Cerebellar nuclear complex (tissue), 1 donor: Measurements from ENCODE around the gene SIGLEC11.
"Not testable (repeated sequence)": the region's sequence is repeated elsewhere in the genome, so short reads cannot be mapped to it uniquely, and the experiment has no call there.

Experiments
- DNase-seq, 2 experiments: peaks; one replicate each; lab custom pipeline; 2025; lab: John Stamatoyannopoulos, UW

The SIGLEC11 gene

DNA sequence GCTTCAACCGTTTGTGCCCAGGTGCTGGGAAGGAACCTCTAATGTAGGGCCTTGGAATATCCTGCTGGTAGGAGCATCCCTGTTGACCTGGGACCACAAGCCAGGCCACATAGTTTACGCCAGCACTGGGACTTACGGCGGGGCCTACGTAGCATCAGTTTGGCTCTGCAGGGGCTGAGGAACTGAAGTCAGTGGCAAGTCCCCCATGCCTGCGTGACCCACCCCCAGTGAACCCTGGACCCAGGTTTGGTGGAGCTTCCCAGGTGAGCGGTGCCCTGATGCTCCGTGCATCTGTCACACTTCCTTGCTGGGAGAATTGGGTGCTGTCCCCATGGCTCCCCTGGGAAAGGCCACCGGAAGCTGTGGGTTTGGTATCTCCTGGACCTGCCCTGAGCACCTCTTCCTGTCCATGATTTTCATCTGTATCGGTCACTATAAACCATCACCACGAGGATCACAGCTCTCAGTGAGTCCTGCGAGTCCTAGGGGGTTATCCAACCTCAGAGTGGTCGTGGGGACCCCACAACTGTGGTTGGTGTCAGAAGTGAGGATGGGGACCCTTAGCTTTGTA, 9.9 kb downstream of the SIGLEC11 start:
- DNase-seq: no peak

DNA sequence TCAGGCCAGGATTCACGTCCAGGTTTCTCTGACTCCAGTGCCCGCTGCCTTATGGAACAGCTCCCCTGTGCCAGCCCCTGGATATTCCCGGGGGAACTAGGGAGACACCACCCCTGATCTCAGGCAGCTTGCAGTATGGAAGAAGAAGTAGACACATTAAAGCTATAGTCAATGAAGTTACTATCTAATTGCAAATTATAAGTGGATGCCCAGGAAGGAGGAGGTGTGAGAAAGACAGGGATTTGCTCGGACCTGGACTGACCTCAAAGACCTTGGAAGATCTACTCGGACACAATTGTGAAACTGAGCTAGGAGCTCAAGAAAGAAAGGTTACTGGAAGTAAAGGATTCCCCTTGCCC, 10.4 kb downstream of the SIGLEC11 start:
- DNase-seq: no peak

DNA sequence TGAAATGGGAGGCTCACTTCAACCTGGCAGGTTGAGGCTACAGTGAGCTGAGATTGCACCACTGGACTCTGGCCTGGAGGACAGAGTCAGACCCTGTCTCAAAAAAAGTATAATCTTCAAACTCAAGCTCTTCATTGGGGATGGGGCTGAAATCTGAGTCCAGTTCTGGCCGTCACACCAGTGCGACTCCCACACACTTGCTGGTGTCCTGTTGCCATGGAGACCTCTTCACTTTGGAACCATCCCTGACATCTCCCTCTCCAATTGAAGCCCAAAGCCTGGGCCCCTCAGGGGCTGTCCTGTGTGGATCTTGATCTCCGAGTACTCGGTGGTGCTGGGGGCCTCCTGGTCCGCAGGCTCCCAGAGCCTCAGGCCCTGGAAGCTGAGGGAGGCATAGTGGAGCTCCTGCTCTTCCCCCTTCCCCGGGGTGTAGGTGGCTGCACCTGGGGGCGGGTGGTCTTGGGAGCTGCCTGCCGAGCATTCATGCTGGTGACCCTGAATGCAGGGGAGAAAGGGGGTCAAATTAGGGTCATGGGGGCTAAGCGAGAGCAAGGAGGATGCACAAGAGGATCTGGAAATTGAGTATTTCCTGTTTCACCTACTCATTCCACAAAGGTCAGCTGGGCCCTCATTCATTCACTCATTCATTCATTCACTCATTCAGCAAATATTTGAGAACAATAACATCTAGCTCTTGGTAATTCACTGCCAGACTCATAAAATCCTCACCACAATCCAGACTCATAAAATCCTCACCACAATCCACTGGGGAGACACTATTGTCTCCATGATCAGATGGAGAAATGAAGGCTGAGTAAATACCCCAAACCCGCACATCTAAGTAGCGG, 11.0 kb downstream of the SIGLEC11 start:
- DNase-seq: no peak

DNA sequence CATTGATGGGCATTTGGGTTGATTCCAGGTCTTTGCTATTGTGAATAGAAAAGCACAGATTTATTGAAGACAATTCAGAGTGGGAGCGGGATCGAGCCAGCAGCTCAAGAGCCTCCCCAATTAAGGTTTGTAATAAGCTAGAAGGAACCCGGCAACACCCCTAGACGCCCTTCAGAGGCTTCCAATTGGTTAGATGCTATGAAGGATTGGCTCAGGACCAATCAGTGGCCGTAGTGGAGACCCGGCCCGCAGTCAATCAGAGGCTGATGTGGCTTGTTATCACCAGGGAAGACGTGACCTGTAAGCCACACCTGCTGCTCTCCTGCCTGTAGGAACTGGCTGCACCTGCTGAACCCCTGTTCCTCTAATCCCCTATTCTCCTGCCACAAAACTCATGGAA, 14.6 kb downstream of the SIGLEC11 start:
- DNase-seq: no peak

DNA sequence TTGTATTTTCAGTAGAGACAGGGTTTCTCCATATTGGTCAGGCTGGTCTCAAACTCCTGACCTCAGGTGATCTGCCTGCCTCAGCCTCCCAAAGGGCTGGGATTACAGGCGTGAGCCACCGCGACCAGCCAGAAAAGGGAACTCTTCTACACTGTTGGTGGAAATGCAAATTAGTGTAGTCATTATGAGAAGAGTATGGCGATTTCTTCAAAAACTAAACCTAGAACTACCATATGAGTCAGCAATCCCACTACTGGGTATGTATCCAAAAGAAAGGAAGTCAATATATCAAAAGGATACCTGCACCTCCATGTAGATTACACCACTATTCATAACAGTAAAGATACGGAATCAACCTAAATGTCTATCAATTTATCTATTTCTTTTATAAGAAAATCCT, 16.4 kb downstream of the SIGLEC11 start:
- not testable (repeated sequence) for DNase-seq

- no peak for DNase-seq
Measured at GRCh38 chr19:49940482-49940791, 20.5 kb downstream of the SIGLEC11 start.

DNA sequence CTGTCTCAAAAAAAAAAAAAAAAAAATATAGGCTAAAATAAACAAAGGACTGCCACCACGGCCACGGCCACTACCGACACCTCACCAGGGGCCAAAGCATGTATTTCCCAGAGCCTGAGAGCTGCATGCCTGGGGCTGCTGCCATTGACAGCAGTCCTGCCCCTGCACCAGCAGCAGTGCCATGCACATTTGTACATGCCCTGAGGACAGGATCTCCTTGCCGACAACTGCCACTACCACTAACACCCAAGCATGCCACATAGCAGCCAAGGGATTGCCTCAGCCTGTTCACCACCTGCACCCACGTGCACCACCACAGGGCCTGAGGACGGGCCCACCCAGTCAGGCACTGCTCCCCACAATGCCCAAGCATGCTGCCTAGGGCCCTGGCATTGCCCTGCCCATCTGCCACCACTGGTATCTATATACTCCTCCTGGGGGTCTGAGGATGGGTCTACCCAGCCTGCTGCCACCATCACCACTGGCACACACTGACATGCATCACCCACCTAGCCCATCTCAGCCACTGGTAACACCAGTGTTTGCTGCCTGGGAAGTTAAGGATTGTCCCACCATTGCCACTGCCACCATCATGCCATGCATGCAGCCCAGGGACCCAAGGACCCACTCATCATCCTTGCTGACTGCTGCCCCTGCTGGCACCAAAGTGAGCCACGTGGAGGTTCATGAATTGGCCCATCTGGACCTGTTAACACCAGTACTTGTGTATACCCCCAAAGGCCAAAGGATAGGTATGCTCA, 21.1 kb downstream of the SIGLEC11 start:
- no peak for DNase-seq

DNA sequence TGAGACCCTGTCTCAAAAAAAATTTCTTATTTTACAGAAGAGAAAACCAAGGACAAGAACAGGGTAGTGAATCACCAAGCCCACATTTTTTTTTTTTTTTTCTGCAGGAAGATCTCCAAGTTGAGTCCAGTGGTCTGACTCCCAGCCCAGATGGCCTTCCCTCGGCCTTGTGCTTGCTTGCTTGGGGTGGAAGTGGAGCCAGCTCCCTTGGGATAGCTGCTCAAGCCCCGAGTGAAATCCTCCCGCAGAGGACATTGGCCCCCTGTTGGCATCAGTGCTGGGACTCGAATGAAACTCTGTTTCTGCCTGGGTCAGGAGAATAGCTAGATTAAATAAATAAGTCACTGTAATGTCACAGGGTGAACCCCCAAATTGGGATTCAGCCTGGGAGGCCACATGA, 22.3 kb downstream of the SIGLEC11 start:
- DNase-seq: no peak

DNA sequence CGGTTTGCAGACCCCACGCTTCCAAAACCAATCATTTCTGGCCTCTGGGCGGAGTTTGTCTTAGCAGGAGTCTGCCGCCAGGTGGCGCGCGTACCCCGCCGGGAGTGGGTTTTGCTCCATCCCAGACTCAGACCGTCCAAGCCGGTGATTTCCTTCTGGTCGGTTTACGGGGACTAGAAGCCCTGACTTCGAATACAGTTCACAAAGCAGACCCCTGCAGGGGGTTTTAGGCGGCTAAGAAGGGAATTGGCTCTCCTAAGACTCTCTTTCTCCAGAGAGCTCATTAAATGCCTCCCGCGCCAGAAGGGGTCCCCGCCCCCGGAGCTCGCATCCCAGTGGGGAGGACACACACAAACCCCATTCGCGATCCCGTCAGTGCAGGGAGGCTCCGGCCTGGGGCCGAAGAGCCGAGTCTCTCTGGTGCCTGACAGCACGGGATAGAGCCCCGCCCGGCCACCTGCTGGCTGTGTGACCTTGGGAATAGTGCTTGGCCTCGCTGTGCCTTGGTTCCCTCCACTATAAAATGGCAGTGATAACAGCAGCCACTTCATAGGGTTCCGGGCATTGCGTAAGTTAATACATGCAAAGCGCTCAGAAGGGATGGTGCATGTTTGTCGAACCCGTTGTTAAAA, 23.1 kb downstream of the SIGLEC11 start:
- peak in 1 of 2 experiments; percentile 22 for DNase-seq

DNA sequence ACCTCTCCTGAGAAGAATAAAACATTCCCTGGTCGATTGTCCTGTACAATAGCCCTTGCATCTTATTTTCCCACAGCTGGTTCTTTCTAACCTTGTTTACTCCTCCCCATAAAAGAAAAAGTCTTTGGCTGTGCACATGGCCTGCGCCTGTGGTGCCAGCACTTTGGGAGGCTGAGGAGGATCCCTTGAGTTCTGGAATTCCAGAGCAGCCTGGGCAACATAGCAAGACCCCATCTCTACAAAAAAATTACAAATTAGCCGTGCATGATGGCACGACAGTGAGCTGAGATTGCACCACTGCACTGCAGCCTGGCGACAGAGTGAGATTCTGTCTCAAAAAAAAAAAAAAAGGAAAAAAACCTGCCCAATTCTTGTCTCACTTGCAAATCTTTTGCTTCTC, 24.4 kb downstream of the SIGLEC11 start:
- no peak for DNase-seq

- DNase-seq: no peak
Measured at GRCh38 chr19:49933643-49934042, 27.3 kb downstream of the SIGLEC11 start.

DNA sequence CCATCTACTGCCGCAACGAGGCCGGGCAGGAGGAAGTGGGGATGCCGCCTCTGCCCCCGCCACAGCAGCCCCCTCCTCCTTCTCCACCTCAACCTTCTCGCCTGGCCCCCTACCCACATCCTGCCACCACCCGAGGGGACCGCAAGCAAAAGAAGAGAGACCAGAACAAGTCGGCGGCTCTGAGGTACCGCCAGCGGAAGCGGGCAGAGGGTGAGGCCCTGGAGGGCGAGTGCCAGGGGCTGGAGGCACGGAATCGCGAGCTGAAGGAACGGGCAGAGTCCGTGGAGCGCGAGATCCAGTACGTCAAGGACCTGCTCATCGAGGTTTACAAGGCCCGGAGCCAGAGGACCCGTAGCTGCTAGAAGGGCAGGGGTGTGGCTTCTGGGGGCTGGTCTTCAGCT, 28.2 kb downstream of the SIGLEC11 start:
- no peak for DNase-seq

DNA sequence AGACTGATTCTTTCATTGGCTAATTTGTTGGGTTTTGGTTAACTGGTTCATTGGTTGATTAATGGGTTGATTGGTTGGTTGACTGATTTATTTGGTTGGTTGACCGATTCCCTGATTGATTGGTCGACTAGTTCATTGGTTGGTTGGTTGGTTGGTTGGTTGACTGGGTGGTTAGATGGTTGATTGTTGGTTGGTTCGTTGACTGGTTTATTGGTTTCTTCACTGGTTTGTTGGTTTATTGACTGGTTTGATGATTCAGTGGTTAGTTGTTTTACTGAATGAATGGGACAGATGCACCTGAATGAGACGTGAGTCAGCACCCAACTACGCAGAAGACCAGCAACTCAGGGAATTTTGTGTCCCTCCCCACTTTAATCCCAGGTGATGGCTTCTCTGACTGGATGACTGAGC, 28.9 kb downstream of the SIGLEC11 start:
- no peak for DNase-seq

- DNase-seq: no peak
Measured at GRCh38 chr19:49931293-49932040, 29.5 kb downstream of the SIGLEC11 start.

- DNase-seq: no peak
Measured at GRCh38 chr19:49930483-49931011, 30.4 kb downstream of the SIGLEC11 start.

DNA sequence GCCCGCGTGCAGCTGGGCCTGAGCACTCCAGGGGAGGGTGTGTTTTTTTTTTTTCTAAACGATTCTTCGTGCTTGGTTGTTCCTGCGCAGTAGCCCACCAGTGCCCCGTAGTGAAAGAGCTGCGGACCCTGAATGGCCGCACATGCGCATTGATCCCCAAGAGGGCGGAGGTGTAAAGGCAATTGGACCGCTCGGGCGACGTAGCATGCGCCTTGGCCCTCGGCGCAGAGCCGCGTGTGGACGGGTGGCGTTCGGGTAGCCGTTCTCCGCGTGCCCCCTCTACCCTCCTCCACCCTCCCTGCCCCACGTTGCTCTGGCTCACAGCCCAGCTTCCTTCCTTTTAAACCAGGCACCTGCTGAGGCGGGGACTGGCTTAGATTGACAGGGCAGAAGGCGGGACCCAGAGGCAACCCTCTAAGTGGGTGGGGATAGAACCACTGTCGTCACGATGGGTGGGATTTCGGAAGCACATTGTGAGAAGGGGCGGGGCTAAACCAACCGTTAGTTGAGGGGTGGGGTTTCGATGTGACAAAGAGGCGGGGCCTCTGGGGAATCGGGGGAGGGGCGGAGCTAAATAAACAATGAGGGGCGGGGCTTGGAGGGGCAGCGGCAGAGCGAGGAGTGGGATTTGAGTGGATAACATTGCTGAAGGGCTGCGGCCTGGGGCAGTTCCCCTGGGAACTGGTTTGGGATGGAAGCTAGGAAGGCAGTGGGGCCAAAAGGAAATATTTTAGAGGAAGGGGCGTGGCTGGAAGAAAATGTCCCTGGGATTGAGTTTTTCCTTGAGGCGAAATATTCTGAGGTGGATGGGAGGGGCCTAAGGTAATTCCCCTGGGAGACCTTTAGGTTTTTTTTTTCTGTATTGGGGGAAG, 31.1 kb downstream of the SIGLEC11 start:
- DNase-seq: peak; percentile 94 to 95

- DNase-seq: peak in 1 of 2 experiments; percentile 44
Measured at GRCh38 chr19:49929121-49929610, 31.8 kb downstream of the SIGLEC11 start, which contains the start of the genes ATF5 and NUP62. TSS of gene ATF5 (plus strand) at chr19:49929205. CDS start at chr19:49930851, 1,646 bp downstream. TSS of gene NUP62 (minus strand) at chr19:49929504. CDS start at chr19:49909807, 19,697 bp downstream.

DNA sequence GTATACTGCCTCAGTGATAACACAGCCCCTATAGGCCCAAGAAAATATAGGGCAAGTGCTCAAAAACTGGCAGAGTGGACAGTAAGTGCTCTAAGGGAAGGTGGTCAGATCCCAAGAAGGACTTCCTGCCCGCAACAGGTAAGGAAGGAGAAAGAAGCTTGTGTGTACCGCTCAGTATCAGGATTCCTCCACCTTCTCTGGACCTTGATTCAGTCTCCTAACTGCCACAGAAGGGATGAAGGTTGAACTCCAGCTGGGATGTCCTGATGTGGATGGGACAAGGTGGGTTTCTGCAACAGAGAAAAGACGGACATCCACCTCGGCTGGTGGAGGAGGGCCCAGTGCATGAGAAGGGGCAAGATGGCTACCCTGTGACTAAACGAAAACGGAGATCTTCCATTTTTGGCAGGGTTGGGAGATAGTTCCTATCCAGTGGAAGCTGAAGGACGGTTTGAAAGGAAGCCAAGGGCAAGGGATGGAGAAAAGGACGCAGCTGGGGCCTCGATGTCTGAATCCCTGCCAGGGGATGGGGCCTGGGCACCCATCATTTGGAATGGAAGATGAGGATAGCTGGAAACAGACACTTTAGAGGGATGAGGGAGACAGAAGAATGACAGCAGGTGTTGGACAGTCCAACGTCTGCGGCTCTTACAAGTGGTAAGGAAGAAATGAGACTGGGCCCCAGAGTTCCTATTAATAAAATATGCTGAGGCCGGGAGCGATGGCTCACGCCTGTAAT, 33.3 kb downstream of the SIGLEC11 start:
- DNase-seq: no peak

DNA sequence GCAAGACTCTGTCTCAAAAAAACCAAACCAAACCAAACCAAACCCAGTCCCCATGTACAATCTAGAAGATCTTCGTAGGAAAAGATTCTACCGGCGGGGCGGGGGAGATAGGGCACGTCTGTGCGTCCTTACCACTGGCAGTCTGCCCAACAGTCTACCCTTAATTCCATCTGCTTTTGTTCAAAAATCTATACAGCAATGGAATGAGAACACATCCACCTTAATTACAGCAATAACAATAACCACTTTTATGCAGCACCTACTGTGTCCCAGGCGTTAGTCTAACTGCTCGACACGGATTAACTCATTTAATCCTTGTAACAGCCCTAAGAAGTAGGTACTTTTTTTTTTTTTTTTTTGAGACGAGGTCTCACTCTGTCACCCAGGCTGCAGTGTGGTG, 34.5 kb downstream of the SIGLEC11 start:
- DNase-seq: no peak

- DNase-seq: no peak
Measured at GRCh38 chr19:49925486-49925885, 35.5 kb downstream of the SIGLEC11 start.
